ENCODE data around the gene VEZF1.

- TF ChIP-seq CTCF (IDR thresholded peaks at IDR 0.05) (no peak), EZH2 (IDR thresholded peaks at IDR 0.05; ENCODE audit: borderline replicate concordance, insufficient read depth, low read depth, low read length, poor library complexity, severe bottlenecking) (no peak)
Measured at GRCh38 chr17:57947369-57947768, 40.7 kb downstream of the VEZF1 start.

Measured in B cell (primary cell).